C4-2B (cell line): ENCODE data around the gene ELMO1.
"Not testable (repeated sequence)": the region's sequence is repeated elsewhere in the genome, so short reads cannot be mapped to it uniquely, and the experiment has no call there.

Experiments
- H3K27ac ChIP-seq: fragments of 450-650 bp; 2 replicates; pipeline ENCODE4 v1.5.1; 2017
- CTCF ChIP-seq: fragments of 450-650 bp; conservative IDR thresholded peaks from 2 replicates; pipeline ENCODE4 v1.5.1; 2017; ENCODE audit warnings: mild to moderate bottlenecking
- ZFX ChIP-seq: fragments of 450-650 bp; IDR thresholded peaks from 2 replicates; pipeline ENCODE4 v1.6.1; 2017

ELMO1 gene

GRCh38 chr7:37144423-37144822 lies 304.2 kb downstream of the ELMO1 start:
- H3K27ac ChIP-seq, result no peak overlapping the region
- TF ChIP-seq CTCF, result no peak
- TF ChIP-seq ZFX, result no peak

GRCh38 chr7:37142958-37143357 lies 305.7 kb downstream of the ELMO1 start:
- H3K27ac ChIP-seq, result no peak overlapping the region
- TF ChIP-seq ZFX, result no peak
- TF ChIP-seq CTCF, result no peak

GRCh38 chr7:37141742-37142141 lies 306.9 kb downstream of the ELMO1 start:
- TF ChIP-seq ZFX (no peak), CTCF (peak; percentile 19)
- H3K27ac ChIP-seq, result no peak overlapping the region

- H3K27ac ChIP-seq, result not testable (repeated sequence)
Observed at GRCh38 chr7:37133902-37134301, 314.8 kb downstream of the ELMO1 start.

GRCh38 chr7:37131855-37132254 lies 316.8 kb downstream of the ELMO1 start:
- TF ChIP-seq CTCF (no peak), ZFX (no peak)
- H3K27ac ChIP-seq, result no peak overlapping the region

GRCh38 chr7:37129035-37129425 lies 319.6 kb downstream of the ELMO1 start:
- TF ChIP-seq ZFX (no peak), CTCF (no peak)
- no peak overlapping the region for H3K27ac ChIP-seq

GRCh38 chr7:37128327-37129034 lies 320.2 kb downstream of the ELMO1 start:
- no peak for TF ChIP-seq ZFX
- no peak for TF ChIP-seq CTCF
- H3K27ac ChIP-seq, result no peak overlapping the region

GRCh38 chr7:37119296-37119860 lies 329.3 kb downstream of the ELMO1 start:
- TF ChIP-seq ZFX, result no peak
- TF ChIP-seq CTCF, result no peak
- H3K27ac ChIP-seq, result no peak overlapping the region
